HG03342 (cell line): Measurements from ENCODE around the gene PAQR6.

Source experiments
- ATAC-seq: cut with Tn5 transposase; IDR thresholded peaks from one replicate; pipeline ENCODE4 v1.9.1; 2021; ENCODE audit warnings: mild to moderate bottlenecking, moderate library complexity; ENCODE audit not compliant: unreplicated experiment

PAQR6 gene

DNA sequence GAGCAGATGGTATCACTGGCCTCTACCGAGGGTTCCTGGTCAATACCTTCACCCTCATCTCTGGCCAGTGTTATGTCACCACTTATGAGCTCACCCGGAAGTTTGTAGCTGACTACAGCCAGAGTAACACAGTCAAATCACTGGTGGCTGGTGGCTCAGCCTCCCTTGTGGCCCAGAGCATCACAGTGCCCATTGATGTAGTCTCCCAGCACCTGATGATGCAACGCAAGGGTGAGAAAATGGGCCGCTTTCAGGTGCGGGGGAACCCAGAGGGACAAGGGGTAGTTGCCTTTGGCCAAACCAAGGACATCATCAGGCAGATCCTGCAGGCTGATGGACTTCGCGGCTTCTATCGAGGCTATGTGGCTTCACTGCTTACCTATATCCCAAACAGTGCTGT is 47.8 kb downstream of the PAQR6 start:
- no peak for ATAC-seq

DNA sequence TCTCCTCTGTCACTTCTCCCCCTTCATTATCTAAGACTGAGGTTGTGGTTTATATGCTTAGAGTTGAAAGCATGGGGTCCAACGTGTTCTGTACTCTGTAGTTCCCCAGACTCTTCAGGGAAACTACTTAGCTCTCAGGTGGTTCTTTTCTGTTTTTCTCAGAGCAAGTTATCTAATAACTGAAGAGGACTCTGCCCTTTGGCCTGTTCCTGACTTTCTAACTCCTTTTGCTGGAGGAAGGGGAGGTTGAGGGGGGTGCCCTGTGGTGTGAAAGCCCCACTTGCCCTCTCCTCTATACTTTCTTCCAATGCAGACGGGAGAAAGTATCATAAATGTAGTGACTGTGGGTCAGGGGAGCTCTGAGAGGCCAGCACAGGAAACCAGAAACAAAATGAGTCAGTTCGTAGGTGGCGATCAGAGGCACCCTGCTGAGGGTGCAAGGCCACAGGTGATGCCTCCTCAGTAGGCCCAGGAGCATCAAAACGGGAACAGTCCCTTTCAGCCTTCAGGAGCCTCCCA is 49.0 kb downstream of the PAQR6 start:
- ATAC-seq = no peak

DNA sequence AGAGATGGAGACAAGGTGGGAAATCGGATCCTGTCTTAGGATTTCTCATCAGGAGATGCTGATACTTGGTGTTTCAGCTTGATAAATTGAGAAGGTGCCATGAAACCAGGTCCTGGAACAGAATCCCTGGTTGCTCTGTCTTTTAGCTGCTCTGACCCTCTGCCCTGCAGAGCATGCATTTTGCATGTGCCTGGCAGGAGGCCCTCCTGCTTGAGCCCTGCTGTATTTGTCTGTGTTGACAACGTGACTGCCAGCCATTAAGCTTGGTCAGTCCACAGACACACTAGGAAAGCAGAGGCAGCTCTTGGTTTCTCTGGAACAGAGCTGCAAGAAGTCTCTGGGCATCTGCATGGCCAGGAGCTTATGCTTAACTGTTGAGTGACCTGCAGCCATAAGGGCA is 51.4 kb downstream of the PAQR6 start:
- ATAC-seq = no peak

DNA sequence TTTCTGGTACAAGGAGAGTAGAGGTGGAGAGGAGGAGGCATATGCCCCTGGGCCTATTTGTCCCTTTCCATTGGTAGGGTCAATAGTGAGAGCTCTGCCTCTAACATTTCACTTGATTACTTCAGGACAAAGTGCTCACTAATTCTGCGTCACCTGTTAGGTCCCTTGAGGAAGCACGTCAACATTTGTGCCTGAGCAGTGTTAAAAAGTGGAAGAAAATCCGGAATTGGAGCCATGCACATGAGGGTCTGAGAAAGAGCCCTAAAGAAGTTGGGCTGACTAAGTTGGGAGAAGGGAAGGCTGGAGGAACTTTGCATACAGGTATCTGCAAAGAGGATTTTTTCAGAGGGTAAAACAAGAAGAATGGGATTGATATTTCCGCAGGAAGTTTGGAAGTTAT is 52.0 kb downstream of the PAQR6 start:
- ATAC-seq = no peak

DNA sequence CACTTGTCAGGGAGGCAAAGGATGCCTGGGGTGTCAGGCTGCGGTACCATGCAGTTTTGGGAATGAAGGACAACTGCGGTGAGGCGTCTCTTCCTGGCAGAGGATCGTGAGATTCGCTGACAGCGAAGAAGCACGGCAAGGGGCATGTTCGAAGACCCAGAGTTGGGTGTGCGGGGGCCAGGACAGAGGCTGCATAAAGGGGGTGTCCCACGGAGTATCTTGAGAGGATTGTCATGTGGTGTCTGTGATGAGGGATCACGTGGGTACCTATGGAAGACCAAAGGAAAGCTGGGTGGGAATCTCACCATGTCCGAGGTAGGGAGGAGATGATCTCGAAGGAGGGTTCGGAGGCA is 53.6 kb downstream of the PAQR6 start:
- peak; percentile 3 for ATAC-seq

DNA sequence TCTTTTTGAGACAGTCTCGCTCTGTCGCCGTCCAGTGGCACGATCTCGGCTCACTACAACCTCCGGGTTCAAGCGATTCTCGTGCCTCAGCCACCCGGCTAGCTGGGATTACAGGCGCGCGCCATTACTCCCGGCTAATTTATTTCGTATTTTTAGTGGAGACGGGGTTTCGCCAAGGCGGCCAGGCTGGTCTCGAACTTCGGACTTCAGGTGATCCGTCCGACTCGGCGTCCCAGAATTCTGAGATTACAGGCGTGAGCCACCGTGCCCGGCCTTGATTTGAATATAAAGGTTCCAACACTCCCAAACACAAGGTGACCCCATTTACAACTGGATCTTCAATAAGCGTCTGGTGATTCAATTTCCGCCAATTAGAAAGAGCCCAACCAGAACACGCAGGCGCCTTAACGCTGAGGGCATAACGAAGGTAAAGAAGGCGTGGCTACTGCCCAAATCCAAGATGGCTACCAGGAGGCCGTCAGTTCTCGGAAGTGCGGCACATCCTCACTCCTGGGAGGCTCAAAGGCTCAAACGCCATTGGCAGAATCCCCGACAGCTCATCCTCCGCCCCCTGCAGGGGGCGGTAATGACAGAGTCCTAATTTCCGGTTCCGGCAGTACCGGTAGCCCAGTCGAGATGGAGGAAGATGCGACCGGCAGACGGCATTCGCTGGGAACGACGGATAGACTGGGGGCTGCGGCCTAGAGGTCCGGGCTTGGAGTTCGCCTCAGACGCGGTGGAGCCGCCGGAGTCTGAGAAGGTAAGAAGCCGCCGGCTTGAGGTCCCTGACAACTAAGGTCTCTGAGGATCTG is 54.2 kb downstream of the PAQR6 start, which contains the start of gene SLC25A44:
SLC25A44 (plus strand) TSS at position 617 of the 812 bp plus-strand sequence. CDS start 5,744 bp downstream, outside the sequence.
- ATAC-seq = peak; percentile 94
